Fibroblast of lung (primary cell): Measurements from ENCODE around the gene KASH5.

Experiments used
- CTCF ChIP-seq, 2 donors: IDR thresholded peaks in 1 of 2; conservative IDR thresholded peaks in 1 of 2; 1 replicate in 1 of 2; 2 replicates in 1 of 2; pipeline ENCODE4 v1.5.1; 2011 to 2012; ENCODE audit warnings: low read length in 2 of 2, control low read depth in 1 of 2, inconsistent platforms in 1 of 2, low read depth in 1 of 2, mild to moderate bottlenecking in 1 of 2
- EZH2 ChIP-seq: IDR thresholded peaks from 2 replicates; pipeline ENCODE4 v1.5.1; 2012; ENCODE audit warnings: low read length, control low read depth, mild to moderate bottlenecking; ENCODE audit errors: missing control alignments

- no peak for TF ChIP-seq CTCF (conservative IDR thresholded peaks at IDR 0.05 in 1 of 2, IDR thresholded peaks at IDR 0.05 in 1 of 2; ENCODE audit: low read depth in 1 of 2, low read length in 2 of 2)
- no peak for TF ChIP-seq EZH2
Observed at GRCh38 chr19:49342291-49342721, 45.7 kb upstream of the KASH5 start.
